GM20431 (cell line): ENCODE data around the gene SARS2.
"Not testable (repeated sequence)": the region's sequence is repeated elsewhere in the genome, so short reads cannot be mapped to it uniquely, and the experiment has no call there.

Source experiments
- in situ Hi-C: fragments of 300-500 bp; cut with MseI, MboI; formaldehyde crosslinking; loops from one replicate; pipeline ENCODE4 v1.15.0; 2020; ENCODE audit warnings: low sequenced_read_pairs; ENCODE audit not compliant: unreplicated experiment

Gene SARS2

DNA sequence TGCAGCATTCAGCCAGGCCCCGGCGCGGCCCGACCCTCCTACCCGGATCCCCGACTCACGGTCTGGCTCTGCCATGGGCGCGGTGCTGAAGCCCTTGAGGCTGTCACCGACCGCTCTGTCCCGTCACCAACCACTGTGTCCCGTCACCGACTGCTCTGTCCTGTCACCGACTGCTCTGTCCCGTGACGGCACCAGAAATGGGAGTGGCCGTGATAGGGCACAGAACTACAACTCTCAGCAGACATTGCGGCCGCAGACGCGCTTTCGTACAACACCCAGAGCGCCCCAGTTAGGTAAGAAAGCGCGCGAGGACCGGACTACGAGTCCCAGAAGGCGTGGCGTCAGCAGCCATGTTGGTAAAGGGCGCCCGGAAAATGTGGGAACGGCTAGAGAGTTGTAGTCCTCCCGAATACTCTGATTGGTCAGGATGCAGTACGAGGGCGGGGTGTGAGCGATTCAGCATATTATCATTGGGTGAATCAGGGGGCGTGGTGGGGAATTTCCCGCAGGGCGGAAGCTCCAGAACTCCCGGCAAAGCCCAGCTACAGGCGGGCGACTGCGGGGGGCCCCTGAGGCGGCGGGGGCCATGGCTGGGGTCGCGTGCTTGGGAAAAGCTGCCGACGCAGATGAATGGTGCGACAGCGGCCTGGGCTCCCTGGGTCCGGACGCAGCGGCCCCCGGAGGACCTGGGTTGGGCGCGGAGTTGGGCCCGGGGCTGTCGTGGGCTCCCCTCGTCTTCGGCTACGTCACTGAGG is 30.9 kb downstream of the SARS2 start, which contains the start of the genes NFKBIB and SIRT2:
NFKBIB (plus strand) TSS at position 523 of the 755 bp plus-strand sequence; CDS start at position 587, 64 bp downstream.
SIRT2 (minus strand) TSS at position 172 of the 755 bp plus-strand sequence; CDS start at position 75, 97 bp downstream.
- in situ Hi-C loops: no loop called here

DNA sequence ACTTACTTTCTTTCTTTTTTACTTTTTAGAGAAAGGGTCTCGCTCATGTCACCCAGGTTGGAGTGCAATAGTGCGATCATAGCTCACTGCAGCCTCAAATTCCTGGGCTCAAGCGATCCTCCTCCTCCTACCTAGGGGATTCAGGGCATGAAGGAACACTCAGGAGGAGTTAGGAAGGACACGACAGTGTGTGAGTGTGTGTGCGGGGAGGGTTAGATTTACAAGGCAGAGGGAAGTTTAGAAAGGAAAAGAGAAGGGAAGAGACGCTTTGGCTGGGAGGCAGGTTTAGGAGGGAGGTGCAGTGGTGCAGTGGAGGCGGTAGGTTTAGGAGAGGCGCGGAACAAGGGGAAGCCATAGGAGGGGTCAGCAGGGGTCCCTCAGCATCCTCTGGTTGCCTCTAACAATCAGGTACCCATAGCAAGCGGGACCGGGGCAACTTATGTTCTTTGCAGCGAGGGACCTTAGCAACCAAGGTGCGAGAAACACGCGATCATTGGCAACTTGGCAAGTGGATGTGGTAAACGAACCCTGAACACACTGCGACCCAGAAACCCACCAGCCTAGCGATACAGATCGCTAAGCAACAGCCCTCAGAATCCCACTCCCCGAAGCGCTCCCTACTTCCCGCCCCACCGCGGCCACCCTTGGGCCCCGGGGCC is 31.6 kb downstream of the SARS2 start:
- in situ Hi-C loops: no loop called here

DNA sequence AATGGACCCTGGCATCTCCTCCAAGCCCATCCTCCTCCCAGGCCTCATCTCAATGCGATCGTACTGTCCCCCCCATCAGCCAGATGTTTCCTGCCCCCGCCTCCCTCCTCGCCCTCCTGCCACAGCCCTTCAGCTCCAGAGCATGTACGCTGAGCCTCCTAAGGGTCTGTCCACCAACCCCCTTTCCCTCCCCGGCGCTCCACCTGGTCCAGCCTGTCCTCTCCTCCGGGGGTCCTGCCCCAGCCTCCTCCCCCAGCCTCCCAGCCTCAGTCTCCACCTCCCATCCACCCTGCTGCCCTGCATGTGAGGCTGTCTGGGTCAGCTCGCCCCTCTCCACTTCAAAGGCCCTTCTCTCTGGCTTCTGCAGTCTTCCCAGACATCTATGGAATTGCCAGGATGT is 35.6 kb downstream of the SARS2 start:
- in situ Hi-C loops: no loop called here

DNA sequence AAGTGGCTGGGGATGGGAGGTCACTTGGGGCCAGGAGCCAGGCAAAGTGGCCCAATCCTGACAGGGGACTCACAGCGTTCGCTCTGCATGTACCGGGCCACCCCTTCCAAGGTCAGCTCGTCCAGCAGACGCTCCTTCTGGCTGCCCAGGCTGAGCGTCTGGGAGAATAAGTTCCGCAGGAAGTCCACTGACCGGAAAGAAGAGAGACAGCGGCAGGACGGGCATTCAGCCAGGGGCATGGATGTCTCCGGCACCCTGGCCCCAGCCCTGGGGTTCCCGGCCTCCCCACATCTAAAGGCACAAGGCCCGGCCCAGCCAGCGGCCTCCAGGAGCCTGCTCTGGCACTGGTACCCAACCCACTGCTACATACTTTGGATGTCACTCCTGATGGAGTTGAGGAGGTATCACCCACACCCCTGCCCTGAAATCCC is 37.2 kb downstream of the SARS2 start:
- in situ Hi-C loops: no loop called here

- in situ Hi-C loops: no loop called here
Measured at GRCh38 chr19:38892841-38893240, 37.7 kb downstream of the SARS2 start.

DNA sequence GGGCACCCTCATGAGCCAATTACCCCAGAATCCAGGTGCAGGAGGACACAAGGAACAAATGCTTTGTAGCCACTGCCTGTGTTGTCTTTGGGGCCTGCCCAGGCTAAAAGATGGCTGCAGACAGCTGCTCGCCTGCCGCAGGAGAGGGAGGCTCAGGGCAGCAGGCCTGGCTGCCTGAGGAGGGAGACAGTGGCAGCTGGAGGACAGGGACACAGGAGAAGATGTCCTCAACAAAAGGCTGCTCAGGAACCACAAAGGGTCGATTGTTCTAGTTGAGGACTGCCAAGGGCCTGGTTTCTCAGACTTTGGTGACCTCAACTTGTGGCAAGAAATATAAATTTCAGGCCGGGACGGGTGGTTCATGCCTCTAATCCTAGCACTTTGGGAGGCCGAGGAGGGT is 38.8 kb downstream of the SARS2 start:
- in situ Hi-C loops: no loop called here

DNA sequence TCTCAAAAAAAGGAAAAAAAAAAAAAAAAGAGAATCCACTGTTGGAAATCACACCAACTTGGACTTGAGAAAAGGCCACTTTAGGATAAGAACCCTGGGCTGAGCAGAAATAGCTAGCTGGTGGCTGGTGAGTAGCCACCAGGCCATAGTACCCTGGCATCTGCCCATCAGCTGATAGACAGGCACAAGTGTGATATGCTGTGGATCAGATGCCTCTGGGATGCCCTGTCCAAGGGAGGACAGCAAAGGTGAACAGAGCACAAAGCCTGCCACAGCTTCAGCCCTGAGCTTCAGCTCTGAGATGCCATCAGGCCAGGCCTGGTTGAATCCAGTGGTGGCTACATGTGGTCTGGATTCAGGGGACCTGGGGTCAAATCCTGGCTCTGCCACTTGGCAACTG is 39.9 kb downstream of the SARS2 start:
- in situ Hi-C loops: no loop called here

DNA sequence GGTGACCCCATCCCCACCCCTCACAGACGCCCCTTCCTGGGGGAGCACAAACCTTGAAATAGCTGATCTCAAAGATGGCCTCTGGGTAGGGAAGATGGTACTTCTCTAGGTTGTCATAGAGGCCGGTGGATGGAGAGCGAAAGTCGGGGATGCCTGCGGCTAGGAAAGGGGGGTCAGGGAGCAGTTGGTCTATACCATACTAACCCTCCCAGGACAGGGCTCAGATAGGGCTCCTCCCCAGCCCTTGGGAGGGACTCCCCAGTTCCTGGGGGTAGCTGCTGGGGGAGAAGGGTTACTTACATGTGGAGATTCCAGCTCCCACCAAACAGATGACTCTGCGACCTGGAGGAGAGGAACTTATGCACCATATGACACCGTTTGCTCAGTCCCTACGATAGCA is 40.8 kb downstream of the SARS2 start:
- in situ Hi-C loops: no loop called here

- in situ Hi-C loops: no loop called here
Measured at GRCh38 chr19:38888876-38889275, 41.7 kb downstream of the SARS2 start.

DNA sequence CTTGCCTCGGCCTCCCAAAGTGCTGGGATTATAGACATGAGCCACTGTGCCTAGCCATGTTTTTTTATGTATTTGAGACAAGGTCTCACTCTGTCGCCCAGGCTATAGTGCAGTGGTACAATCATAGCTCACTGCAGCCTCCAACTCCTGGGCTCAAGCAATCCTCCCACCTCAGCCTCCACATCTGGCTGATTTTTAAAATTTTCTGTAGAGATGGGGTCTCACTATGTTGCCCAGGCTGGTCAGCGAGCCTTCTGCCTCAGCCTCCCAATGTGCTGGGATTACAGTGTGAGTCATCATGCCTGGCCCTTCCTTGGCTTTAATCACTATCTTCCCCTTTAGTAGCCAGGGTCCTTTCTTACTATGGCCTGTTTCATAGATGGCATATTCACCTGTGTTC is 45.9 kb downstream of the SARS2 start:
- in situ Hi-C loops: not testable (repeated sequence)

DNA sequence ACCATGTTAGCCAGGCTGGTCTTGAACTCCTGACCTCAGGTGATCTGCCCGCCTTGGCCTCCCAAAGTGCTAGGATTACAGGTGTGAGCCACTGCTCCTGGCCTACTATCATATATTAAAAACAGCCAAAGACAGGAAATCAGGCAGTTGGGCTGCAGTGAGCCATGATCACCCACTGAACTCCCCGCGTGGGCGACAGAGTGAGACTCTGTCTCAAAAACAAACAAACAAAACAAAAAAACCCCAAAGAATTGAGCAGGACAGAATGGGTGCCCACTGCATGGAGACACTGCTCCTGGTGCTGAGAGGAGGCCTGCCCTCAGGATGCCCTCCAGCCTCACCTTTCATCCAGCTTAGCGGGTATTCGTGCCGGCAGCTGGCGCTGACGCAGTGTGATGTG is 47.3 kb downstream of the SARS2 start:
- in situ Hi-C loops: no loop called here

- in situ Hi-C loops: no loop called here
Measured at GRCh38 chr19:38880882-38881609, 49.5 kb downstream of the SARS2 start.

DNA sequence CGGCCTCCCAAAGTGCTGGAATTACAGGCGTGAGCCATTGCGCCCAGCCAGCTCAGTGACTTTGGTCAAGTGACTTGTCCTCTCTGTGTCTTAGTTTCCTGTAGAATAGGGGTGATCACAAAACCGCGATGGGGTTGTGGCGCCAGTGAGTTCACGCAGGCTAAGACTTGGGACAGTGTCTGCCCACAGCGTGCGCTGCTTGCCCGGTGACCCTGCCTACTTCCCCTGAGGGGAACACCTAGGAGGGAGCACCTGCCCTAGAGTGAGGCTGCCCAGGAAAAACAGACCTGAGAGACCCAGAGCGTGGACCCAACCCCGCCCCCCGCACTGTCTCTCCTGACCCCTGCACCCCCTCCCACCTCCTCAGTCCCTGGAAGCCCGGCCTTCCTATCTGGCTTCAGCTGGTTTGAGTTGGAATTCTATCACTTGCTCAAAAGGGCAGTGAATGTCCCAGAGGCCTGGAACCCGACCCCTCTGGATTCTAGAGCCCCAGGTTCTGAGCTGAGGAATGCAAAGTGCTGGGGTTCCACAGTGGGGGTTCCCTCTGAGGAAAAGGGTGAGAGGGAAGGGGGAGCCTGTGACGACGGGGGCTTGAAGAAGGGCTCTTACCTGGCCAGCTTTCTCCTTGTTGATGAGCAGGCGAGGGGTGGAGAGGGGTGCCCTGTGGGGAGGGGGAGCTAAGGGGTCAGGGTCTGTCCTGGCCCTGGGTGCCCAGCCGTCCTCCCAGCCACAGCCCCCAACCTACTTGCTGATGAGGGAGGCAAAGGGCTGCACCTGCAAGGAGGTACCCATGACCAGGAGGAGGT is 50.3 kb downstream of the SARS2 start:
- in situ Hi-C loops: no loop called here

- in situ Hi-C loops: no loop called here
Measured at GRCh38 chr19:38879400-38879751, 51.2 kb downstream of the SARS2 start.

GRCh38 chr19:38878575-38879399 is 51.8 kb downstream of the SARS2 start:
- in situ Hi-C loops: no loop called here

- in situ Hi-C loops: no loop called here
Measured at GRCh38 chr19:38877781-38878574, 52.6 kb downstream of the SARS2 start, which contains the start of gene RINL. Gene RINL, minus strand, starts transcription at chr19:38878275. Its CDS starts 1,533 bp downstream, at chr19:38876742.

DNA sequence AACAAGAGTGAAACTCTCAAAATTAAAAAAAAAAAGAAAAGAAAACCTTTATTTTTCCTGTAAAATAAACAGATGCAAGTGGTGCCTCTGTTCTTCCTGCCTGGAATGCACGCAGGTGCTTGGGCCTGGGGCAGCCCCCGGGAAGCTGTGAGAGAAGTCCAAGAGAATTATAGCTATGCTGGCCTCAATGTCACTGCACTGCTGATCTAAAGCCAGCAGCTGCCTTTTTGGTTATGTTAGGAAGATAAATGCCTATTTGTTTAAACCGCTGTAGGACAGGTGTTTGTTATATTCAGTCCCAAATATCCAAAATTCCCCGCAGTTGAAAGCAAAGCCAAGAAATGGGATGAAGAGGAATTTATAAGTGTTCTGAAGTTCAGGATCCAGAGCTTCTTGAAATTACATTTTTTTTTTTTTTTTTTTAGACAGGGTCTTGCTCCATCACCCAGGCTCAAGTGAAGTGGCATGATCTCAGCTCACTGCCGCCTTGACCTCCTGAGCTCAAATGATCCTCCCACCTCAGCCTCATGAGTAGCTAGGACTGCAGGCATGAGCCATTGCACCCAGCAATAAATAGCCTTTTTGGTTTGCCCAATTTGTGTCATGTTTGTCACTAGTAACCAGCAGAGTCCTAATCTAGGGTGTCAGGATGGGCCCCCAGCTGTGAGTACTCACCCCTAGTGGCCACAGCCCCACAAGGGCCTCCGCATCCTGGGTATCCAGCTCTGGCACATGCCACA is 54.7 kb downstream of the SARS2 start:
- in situ Hi-C loops: no loop called here

GRCh38 chr19:38873400-38873799 is 57.2 kb downstream of the SARS2 start:
- in situ Hi-C loops: not testable (repeated sequence)
